Activated naive CD8-positive, alpha-beta T cell treated with anti-CD3 and anti-CD28 coated beads, Interleukin-2, amount 50 U/mL, for 24 hours (primary cell): Measurements from ENCODE around the gene GRAP2.

Experiments used
- ATAC-seq: fragments of 150-1000 bp; cut with Tn5 transposase; one replicate; pipeline ENCODE4 v1.10.0; 2021
- DNase-seq: peaks from one replicate; pipeline ENCODE4 v3.0.0; 2021
- H3K27ac Mint-ChIP-seq: one replicate; pipeline ENCODE4 v1.8.0; 2021; ENCODE audit warnings: mild to moderate bottlenecking, mixed read lengths
- H3K27me3 Mint-ChIP-seq: one replicate; pipeline ENCODE4 v1.8.0; 2021; ENCODE audit warnings: mixed read lengths
- H3K36me3 Mint-ChIP-seq: one replicate; pipeline ENCODE4 v1.8.0; 2021; ENCODE audit warnings: low read depth, mixed read lengths
- H3K4me1 Mint-ChIP-seq: one replicate; pipeline ENCODE4 v1.8.0; 2021; ENCODE audit warnings: mixed read lengths
- H3K4me3 Mint-ChIP-seq: one replicate; pipeline ENCODE4 v1.8.0; 2021; ENCODE audit warnings: mild to moderate bottlenecking, moderate library complexity, mixed read lengths
- H3K9me3 Mint-ChIP-seq: one replicate; pipeline ENCODE4 v1.8.0; 2021; ENCODE audit warnings: mixed read lengths

The GRAP2 gene

GRCh38 chr22:40021401-40022000 is 120.6 kb downstream of the GRAP2 start:
- no peaks in the 10 kb centered on the region for H3K27me3 Mint-ChIP-seq
- no peak overlapping the region for H3K27ac Mint-ChIP-seq
- no peaks in the 10 kb centered on the region for H3K9me3 Mint-ChIP-seq
- ATAC-seq (no peak), DNase-seq (no peak)
- H3K4me3 Mint-ChIP-seq: no peak overlapping the region
- no peaks in the 10 kb centered on the region for H3K36me3 Mint-ChIP-seq
- H3K4me1 Mint-ChIP-seq: peaks cover 4% of the 10 kb centered on the region

GRCh38 chr22:40022536-40023240 is 121.8 kb downstream of the GRAP2 start:
- Mint-ChIP-seq H3K4me1 (peaks cover 4% of the 10 kb centered on the region), H3K36me3 (no peaks in the 10 kb centered on the region), H3K4me3 (no peak overlapping the region), H3K27me3 (no peaks in the 10 kb centered on the region), H3K27ac (no peak overlapping the region), H3K9me3 (no peaks in the 10 kb centered on the region)
- peak; percentile 9 for ATAC-seq
- DNase-seq: no peak
